HEK293 (cell line): ENCODE measurements around the gene DCTN5.
"Not testable (repeated sequence)": the region's sequence is repeated elsewhere in the genome, so short reads cannot be mapped to it uniquely, and the experiment has no call there.

ENCODE experiments used
- CTCF ChIA-PET: fragments of 350-600 bp; formaldehyde crosslinking; extraction: SDS; loops from one replicate; lab custom pipeline; 2021; ENCODE audit warnings: antibody characterized with exemption; lab: Yijun Ruan, JAX
- POLR2A ChIA-PET: fragments of 300-600 bp; formaldehyde crosslinking; extraction: SDS; loops from one replicate; lab custom pipeline; 2020; ENCODE audit warnings: antibody characterized with exemption, inconsistent platforms; lab: Yijun Ruan, JAX
- H3K27ac ChIP-seq: fragments of 200-500 bp; sonication (Bioruptor generic); 2 replicates; pipeline ENCODE4 v1.5.1; 2014; ENCODE audit warnings: low read depth, low read length, control low read depth, inconsistent platforms; ENCODE audit errors: extremely low read depth
- H3K36me3 ChIP-seq, 2 experiments: fragments of 200-500 bp in 1 of 2; sonication (Bioruptor generic) in 1 of 2; 1 replicate in 1 of 2; 2 replicates in 1 of 2; pipeline ENCODE4 v1.5.1; 2014 to 2017; ENCODE audit warnings: inconsistent platforms in 2 of 2, low read length in 2 of 2; ENCODE audit not compliant: control insufficient read depth in 2 of 2, insufficient read depth in 1 of 2
- H3K4me1 ChIP-seq: fragments of 200-500 bp; sonication (Bioruptor generic); 2 replicates; pipeline ENCODE4 v1.5.1; 2014; ENCODE audit warnings: mild to moderate bottlenecking, low read length, inconsistent platforms; ENCODE audit not compliant: control insufficient read depth, insufficient read depth
- H3K4me3 ChIP-seq: 2 replicates; pipeline ENCODE4 v1.5.1; 2011; ENCODE audit warnings: low read depth, mild to moderate bottlenecking, control low read depth, low read length, moderate library complexity
- H3K9me3 ChIP-seq: fragments of 200-500 bp; sonication (Bioruptor generic); 2 replicates; pipeline ENCODE4 v1.5.1; 2014; ENCODE audit warnings: low read depth, low read length, inconsistent platforms; ENCODE audit not compliant: control insufficient read depth, insufficient read depth
- GFI1B ChIP-seq: fragments of 450-650 bp; formaldehyde crosslinking; IDR thresholded peaks from 2 replicates; pipeline ENCODE4 v1.5.1; 2016; ENCODE audit warnings: missing biosample characterization, missing genetic modification characterization
- GLI2 ChIP-seq: fragments of 450-650 bp; formaldehyde crosslinking; IDR thresholded peaks from 2 replicates; pipeline ENCODE4; 2017; ENCODE audit warnings: missing biosample characterization, missing genetic modification characterization, low read depth, borderline replicate concordance
- HOXA7 ChIP-seq: sonication (generic); formaldehyde crosslinking; IDR thresholded peaks from 2 replicates; pipeline ENCODE4 v1.8.1; 2022; ENCODE audit warnings: missing genetic modification reagents, borderline replicate concordance
- MEIS1 ChIP-seq: sonication (generic); formaldehyde crosslinking; IDR thresholded peaks from 2 replicates; pipeline ENCODE4 v1.8.1; 2022; ENCODE audit warnings: missing genetic modification reagents, mild to moderate bottlenecking, borderline replicate concordance
- MYNN ChIP-seq: fragments of 450-650 bp; formaldehyde crosslinking; IDR thresholded peaks from 2 replicates; pipeline ENCODE4 v1.5.1; 2016; ENCODE audit warnings: missing biosample characterization, missing genetic modification characterization, borderline replicate concordance
- PRDM1 ChIP-seq: fragments of 450-650 bp; formaldehyde crosslinking; IDR thresholded peaks from 2 replicates; pipeline ENCODE4; 2016; ENCODE audit warnings: missing biosample characterization, missing genetic modification characterization
- SALL2 ChIP-seq: fragments of 450-650 bp; formaldehyde crosslinking; IDR thresholded peaks from 2 replicates; pipeline ENCODE4 v1.5.0; 2017; ENCODE audit warnings: missing biosample characterization, mild to moderate bottlenecking, missing genetic modification characterization, borderline replicate concordance
- TRIM28 ChIP-seq: IDR thresholded peaks from 2 replicates; pipeline ENCODE4 v1.6.1; 2011; ENCODE audit warnings: low read length, control low read depth, borderline replicate concordance
- ZBTB48 ChIP-seq: fragments of 450-650 bp; formaldehyde crosslinking; IDR thresholded peaks from 2 replicates; pipeline ENCODE4 v1.5.1; 2016; ENCODE audit warnings: missing biosample characterization, missing genetic modification characterization
- ZNF10 ChIP-seq: fragments of 450-650 bp; formaldehyde crosslinking; IDR thresholded peaks from 2 replicates; pipeline ENCODE4 v1.5.1; 2017; ENCODE audit warnings: missing biosample characterization, missing genetic modification characterization
- ZNF146 ChIP-seq: fragments of 450-650 bp; formaldehyde crosslinking; IDR thresholded peaks from 2 replicates; pipeline ENCODE4 v1.5.1; 2016; ENCODE audit warnings: missing biosample characterization, missing genetic modification characterization
- ZNF302 ChIP-seq: fragments of 450-650 bp; formaldehyde crosslinking; IDR thresholded peaks from 2 replicates; pipeline ENCODE4 v1.5.1; 2016; ENCODE audit warnings: missing biosample characterization, missing genetic modification characterization, low read depth
- ZNF341 ChIP-seq: fragments of 450-650 bp; formaldehyde crosslinking; IDR thresholded peaks from 2 replicates; pipeline ENCODE4; 2016; ENCODE audit warnings: low read depth, missing biosample characterization, missing genetic modification characterization
- ZNF362 ChIP-seq: fragments of 450-650 bp; formaldehyde crosslinking; IDR thresholded peaks from 2 replicates; pipeline ENCODE4 v1.5.1; 2016; ENCODE audit warnings: missing biosample characterization, missing genetic modification characterization
- ZNF394 ChIP-seq: fragments of 450-650 bp; formaldehyde crosslinking; IDR thresholded peaks from 2 replicates; pipeline ENCODE4 v1.5.1; 2016; ENCODE audit warnings: missing biosample characterization, missing genetic modification characterization, mild to moderate bottlenecking, moderate library complexity, borderline replicate concordance
- ZNF426 ChIP-seq: fragments of 450-650 bp; formaldehyde crosslinking; IDR thresholded peaks from 2 replicates; pipeline ENCODE4 v1.5.1; 2017; ENCODE audit warnings: missing biosample characterization, missing genetic modification characterization, mild to moderate bottlenecking, inconsistent platforms, moderate library complexity
- ZNF449 ChIP-seq: fragments of 450-650 bp; formaldehyde crosslinking; IDR thresholded peaks from 2 replicates; pipeline ENCODE4 v1.5.1; 2017; ENCODE audit warnings: missing biosample characterization, mild to moderate bottlenecking, missing genetic modification characterization, moderate library complexity
- ZNF501 ChIP-seq: fragments of 450-650 bp; formaldehyde crosslinking; IDR thresholded peaks from 2 replicates; pipeline ENCODE4 v1.5.1; 2016; ENCODE audit warnings: missing biosample characterization, missing genetic modification characterization
- ZNF510 ChIP-seq: fragments of 450-650 bp; formaldehyde crosslinking; IDR thresholded peaks from 2 replicates; pipeline ENCODE4 v1.5.1; 2018; ENCODE audit warnings: mild to moderate bottlenecking, missing genetic modification characterization, missing biosample characterization; ENCODE audit not compliant: insufficient replicate concordance
- ZNF555 ChIP-seq: fragments of 450-650 bp; formaldehyde crosslinking; conservative IDR thresholded peaks from 2 replicates; pipeline ENCODE4 v1.5.1; 2017; ENCODE audit warnings: missing biosample characterization, mild to moderate bottlenecking, missing genetic modification characterization, inconsistent platforms
- ZNF623 ChIP-seq: fragments of 450-650 bp; formaldehyde crosslinking; IDR thresholded peaks from 2 replicates; pipeline ENCODE4 v1.5.1; 2016; ENCODE audit warnings: missing biosample characterization, missing genetic modification characterization
- ZNF645 ChIP-seq: fragments of 450-650 bp; formaldehyde crosslinking; IDR thresholded peaks from 2 replicates; pipeline ENCODE4; 2016; ENCODE audit warnings: missing biosample characterization, missing genetic modification characterization
- ZNF664 ChIP-seq: fragments of 450-650 bp; formaldehyde crosslinking; IDR thresholded peaks from 2 replicates; pipeline ENCODE4 v1.5.1; 2016; ENCODE audit warnings: missing biosample characterization, missing genetic modification characterization
- ZNF670 ChIP-seq: fragments of 450-650 bp; formaldehyde crosslinking; IDR thresholded peaks from 2 replicates; pipeline ENCODE4 v1.5.1; 2016; ENCODE audit warnings: missing biosample characterization, missing genetic modification characterization, low read depth
- ZNF837 ChIP-seq: fragments of 450-650 bp; formaldehyde crosslinking; IDR thresholded peaks from 2 replicates; pipeline ENCODE4 v1.5.1; 2016; ENCODE audit warnings: missing biosample characterization, missing genetic modification characterization
- ZSCAN23 ChIP-seq: fragments of 450-650 bp; formaldehyde crosslinking; IDR thresholded peaks from 2 replicates; pipeline ENCODE4 v1.5.1; 2016; ENCODE audit warnings: missing biosample characterization, missing genetic modification characterization
- TF ChIP-seq, protein P1 (sequence below): fragments of 450-650 bp; IDR thresholded peaks from 2 replicates; pipeline ENCODE4 v1.5.1; 2018; ENCODE audit warnings: missing biosample characterization, missing genetic modification characterization

DCTN5 gene

GRCh38 chr16:23629516-23629915, 11.8 kb upstream of the DCTN5 start:
- Histone ChIP-seq H3K27ac (no peak overlapping the region), H3K36me3 (peaks cover 50 to 76% of the 10 kb centered on the region in 2 experiments), H3K9me3 (no peaks in the 10 kb centered on the region), H3K4me3 (no peak overlapping the region), H3K4me1 (no peaks in the 10 kb centered on the region)
- TF ChIP-seq HOXA7 (no peak), ZNF645 (no peak), ZNF501 (tag by site-specific recombination) (no peak), TRIM28 (no peak), ZNF837 (tag by site-specific recombination) (no peak)
- ChIA-PET POLR2A (interaction anchor here (0.6 kb wide), 1 partner anchor 22 kb away, joined by 3 read pairs; no protein-coding TSS in a partner anchor), CTCF (interaction anchor here (2.3 kb wide), 1 partner anchor 33 kb away, joined by 5 read pairs; no protein-coding TSS in a partner anchor)

DNA sequence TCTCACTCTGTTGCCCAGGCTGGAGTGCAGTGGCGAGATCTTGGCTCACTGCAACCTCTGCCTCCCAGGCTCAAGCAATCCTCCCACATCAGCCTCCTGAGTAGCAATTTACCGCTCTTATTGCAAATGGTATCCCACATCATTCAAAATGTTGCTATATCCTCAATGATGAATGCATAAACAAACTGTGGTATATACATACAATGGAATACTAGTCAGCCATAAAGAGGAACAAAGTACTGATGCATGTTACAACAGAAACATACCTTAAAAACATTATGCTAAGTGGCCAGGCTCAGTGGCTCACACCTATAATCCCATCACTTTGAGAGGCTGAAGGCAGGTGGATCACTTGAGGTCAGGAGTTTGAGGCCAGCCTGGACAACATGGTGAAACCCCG, 9.4 kb upstream of the DCTN5 start:
- H3K4me3 ChIP-seq, H3K9me3 ChIP-seq, POLR2A ChIA-PET, H3K4me1 ChIP-seq, CTCF ChIA-PET, H3K27ac ChIP-seq: not testable (repeated sequence)
- H3K36me3 ChIP-seq: peaks cover 42 to 76% of the 10 kb centered on the region in 2 experiments
- TF ChIP-seq ZNF146 (tag by site-specific recombination): peak; percentile 85

DNA sequence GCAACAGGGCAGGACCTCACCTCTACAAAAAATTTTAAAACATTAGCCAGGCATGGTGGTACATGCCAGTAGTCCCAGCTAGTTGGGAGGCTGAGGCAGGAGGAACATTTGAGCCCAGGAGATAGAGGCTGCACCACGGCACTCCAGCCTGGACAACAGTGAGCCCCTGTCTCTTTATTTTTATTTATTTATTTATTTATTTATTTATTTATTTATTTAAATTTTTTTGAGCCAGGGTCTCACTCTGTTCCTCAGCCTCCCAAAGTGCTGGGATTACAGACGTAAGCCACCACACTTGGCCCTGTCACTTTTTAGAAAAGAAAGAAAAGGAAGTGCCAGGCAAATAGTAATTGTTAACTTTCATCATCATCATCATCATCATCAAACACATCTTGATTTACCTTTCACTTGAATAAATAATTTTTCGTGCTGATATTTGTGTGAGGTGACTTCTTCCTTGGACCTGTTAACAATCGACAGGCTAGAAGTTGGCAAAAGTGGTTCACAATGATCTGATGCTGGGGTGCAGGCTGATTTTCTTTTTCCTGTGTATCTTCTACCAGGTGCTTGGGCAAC, 6.7 kb upstream of the DCTN5 start:
- Histone ChIP-seq H3K4me3 (no peak overlapping the region), H3K36me3 (peaks cover 41 to 76% of the 10 kb centered on the region in 2 experiments), H3K4me1 (no peaks in the 10 kb centered on the region), H3K27ac (no peak overlapping the region), H3K9me3 (no peaks in the 10 kb centered on the region)
- POLR2A ChIA-PET: no interaction called here
- CTCF ChIA-PET: interaction anchor here (0.6 kb wide), 1 partner anchor 27 kb away, joined by 3 read pairs; no protein-coding TSS in a partner anchor
- no peak for TF ChIP-seq MYNN (tag by site-specific recombination)
- peak; percentile 28; the same call in 1 of the 2 replicates for TF ChIP-seq ZNF623 (tag by site-specific recombination)
- TF ChIP-seq ZNF510 (tag by site-specific recombination): no peak
- TF ChIP-seq ZNF449 (tag by site-specific recombination): no peak
- no peak for TF ChIP-seq ZSCAN23
- peak; percentile 47 for TF ChIP-seq ZNF426 (tag by site-specific recombination)
- TF ChIP-seq ZNF670 (tag by site-specific recombination): no peak
- TF ChIP-seq, protein P1, sequence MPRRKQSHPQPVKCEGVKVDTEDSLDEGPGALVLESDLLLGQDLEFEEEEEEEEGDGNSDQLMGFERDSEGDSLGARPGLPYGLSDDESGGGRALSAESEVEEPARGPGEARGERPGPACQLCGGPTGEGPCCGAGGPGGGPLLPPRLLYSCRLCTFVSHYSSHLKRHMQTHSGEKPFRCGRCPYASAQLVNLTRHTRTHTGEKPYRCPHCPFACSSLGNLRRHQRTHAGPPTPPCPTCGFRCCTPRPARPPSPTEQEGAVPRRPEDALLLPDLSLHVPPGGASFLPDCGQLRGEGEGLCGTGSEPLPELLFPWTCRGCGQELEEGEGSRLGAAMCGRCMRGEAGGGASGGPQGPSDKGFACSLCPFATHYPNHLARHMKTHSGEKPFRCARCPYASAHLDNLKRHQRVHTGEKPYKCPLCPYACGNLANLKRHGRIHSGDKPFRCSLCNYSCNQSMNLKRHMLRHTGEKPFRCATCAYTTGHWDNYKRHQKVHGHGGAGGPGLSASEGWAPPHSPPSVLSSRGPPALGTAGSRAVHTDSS (tag by site-specific recombination): peak; percentile 65
- no peak for TF ChIP-seq SALL2 (tag by site-specific recombination)
- TF ChIP-seq ZNF341 (tag by site-specific recombination): no peak
- TF ChIP-seq ZBTB48: no peak
- no peak for TF ChIP-seq GFI1B (tag by site-specific recombination)
- TF ChIP-seq PRDM1 (tag by site-specific recombination): no peak
- TF ChIP-seq ZNF302 (tag by site-specific recombination): no peak
- no peak for TF ChIP-seq ZNF146 (tag by site-specific recombination)
- TF ChIP-seq ZNF664 (tag by site-specific recombination): no peak
- TF ChIP-seq ZNF362 (tag by site-specific recombination): no peak
- no peak for TF ChIP-seq ZNF10
- peak; percentile 72; the same call in 1 of the 2 replicates for TF ChIP-seq ZNF394 (tag by site-specific recombination)
- no peak for TF ChIP-seq GLI2 (tag by site-specific recombination)
- peak; percentile 38 for TF ChIP-seq ZNF555
- TF ChIP-seq ZNF501 (tag by site-specific recombination): no peak
- TF ChIP-seq MEIS1 (CRISPR knock-in tag): no peak
